GM12878 (cell line): ENCODE measurements around the gene PALLD. TPM values are rescaled to one million over a fixed set of nuclear protein-coding genes. Genes with fewer than 3 reads are reported as not detected.

Experiments used
- ATAC-seq: fragments of 200-7000 bp; cut with Tn5 transposase; 3 replicates; pipeline ENCODE4 v1.9.1; 2020; ENCODE audit warnings: mild to moderate bottlenecking, moderate library complexity
- BruUV-seq: library from RNA; stranded (reverse); fragments of 400-500 nt; replicated peaks from 2 replicates; lab custom pipeline; 2021; lab: Mats Ljungman, UMichigan
- CTCF ChIA-PET: fragments of 300-600 bp; sonication (Branson Sonifier 250); formaldehyde crosslinking; extraction: SDS; loops from one replicate; lab custom pipeline; 2021; ENCODE audit warnings: inconsistent platforms; lab: Yijun Ruan, JAX
- POLR2A ChIA-PET: fragments of 350-600 bp; formaldehyde crosslinking; extraction: SDS; loops from one replicate; lab custom pipeline; 2021; ENCODE audit warnings: inconsistent platforms; lab: Charles Lee
- RAD21 ChIA-PET: fragments of 300-600 bp; sonication (Branson Sonifier 250); formaldehyde crosslinking; loops from one replicate; lab custom pipeline; 2023; ENCODE audit warnings: antibody characterized with exemption; ENCODE audit not compliant: unreplicated experiment; lab: Charles Lee
- SMC1A ChIA-PET: fragments of 300-600 bp; sonication (Branson Sonifier 250); formaldehyde crosslinking; loops from one replicate; lab custom pipeline; 2023; ENCODE audit not compliant: unreplicated experiment, uncharacterized antibody; lab: Charles Lee
- DNase-seq: peaks from one replicate; pipeline ENCODE4 v3.0.0-alpha.2; 2011; ENCODE audit warnings: low read depth, low spot score
- FAIRE-seq: peaks from 3 replicates; lab custom pipeline; 2011; peaks lifted over from hg19 to GRCh38; lab: Jason Lieb, UNC
- H2AFZ ChIP-seq: 2 replicates; pipeline ENCODE4 v1.6.0; 2011; ENCODE audit warnings: low read depth, low read length, control low read depth; ENCODE audit not compliant: control insufficient read depth
- H3K27ac ChIP-seq: 2 replicates; pipeline ENCODE4 v1.5.1; 2011; ENCODE audit warnings: control low read depth; ENCODE audit not compliant: control insufficient read depth, insufficient read depth
- H3K27me3 ChIP-seq, 2 experiments: replicated peaks in 1 of 2; 2 replicates each; pipeline versions ENCODE4 v1.6.0 to v1.6.1; 2011; ENCODE audit warnings: low read length in 1 of 2; ENCODE audit not compliant: control insufficient read depth in 2 of 2, insufficient read depth in 2 of 2
- H3K36me3 ChIP-seq, 2 experiments: 2 replicates each; pipeline ENCODE4 v1.5.1; 2011; ENCODE audit warnings: low read length in 1 of 2; ENCODE audit not compliant: control insufficient read depth in 2 of 2, insufficient read depth in 2 of 2
- H3K4me1 ChIP-seq: 2 replicates; pipeline ENCODE4 v1.6.1; 2011; ENCODE audit warnings: mild to moderate bottlenecking, low read length, moderate library complexity, mixed read lengths; ENCODE audit not compliant: control insufficient read depth, insufficient read depth
- H3K4me2 ChIP-seq: 2 replicates; pipeline ENCODE4 v1.6.0; 2011; ENCODE audit warnings: control low read depth; ENCODE audit not compliant: control insufficient read depth, insufficient read depth
- H3K4me3 ChIP-seq: fragments of 200-600 bp; sonication (generic); 2 replicates; pipeline ENCODE4 v1.5.1; 2016
- H3K79me2 ChIP-seq: 2 replicates; pipeline ENCODE4 v1.6.0; 2011; ENCODE audit warnings: low read length; ENCODE audit not compliant: control insufficient read depth, insufficient read depth
- H3K9ac ChIP-seq: 2 replicates; pipeline ENCODE4 v1.8.0; 2011; ENCODE audit warnings: low read length, control low read depth, mixed read lengths; ENCODE audit not compliant: control insufficient read depth, insufficient read depth
- H3K9me3 ChIP-seq: replicated peaks from 3 replicates; pipeline ENCODE4 v1.5.1; 2011; ENCODE audit warnings: mild to moderate bottlenecking, low read length; ENCODE audit not compliant: control insufficient read depth, insufficient read depth
- H4K20me1 ChIP-seq: 2 replicates; pipeline ENCODE4 v1.6.0; 2011; ENCODE audit not compliant: control insufficient read depth, insufficient read depth
- ASH2L ChIP-seq: fragments of 300-600, 200-600 bp; sonication (generic); IDR thresholded peaks from 2 replicates; pipeline ENCODE4 v1.6.1; 2017; ENCODE audit warnings: low read depth, mild to moderate bottlenecking, borderline replicate concordance
- GATAD2B ChIP-seq: fragments of 450-650 bp; conservative IDR thresholded peaks from 2 replicates; pipeline ENCODE4 v1.6.1; 2017; ENCODE audit warnings: low read depth, mild to moderate bottlenecking, moderate library complexity
- NR2C2 ChIP-seq: IDR thresholded peaks from 2 replicates; pipeline ENCODE4 v1.6.1; 2011; ENCODE audit warnings: borderline replicate concordance, low read depth; ENCODE audit not compliant: control insufficient read depth, insufficient read length
- NR2F1 ChIP-seq: fragments of 450-650 bp; conservative IDR thresholded peaks from 2 replicates; pipeline ENCODE4 v1.6.1; 2017; ENCODE audit warnings: mild to moderate bottlenecking
- WGBS: methylation state at CpG from one replicate; pipeline ENCODE4 v1.1.6; 2016; ENCODE audit warnings: low lambda C conversion rate; ENCODE audit not compliant: insufficient replicate concordance, insufficient coverage; ENCODE audit errors: missing lambda C conversion rate; 5-methylcytosine and 5-hydroxymethylcytosine counted together
- in situ Hi-C: fragments of 300-500 bp; cut with MboI; formaldehyde crosslinking; loops from 9 replicates; pipeline ENCODE4 v1.14.3; 2018; ENCODE audit warnings: mixed read lengths
- intact Hi-C: fragments of 100-400 bp; cut with micrococcal nuclease; formaldehyde crosslinking; loops from one replicate; pipeline ENCODE4 v1.14.2; 2022; ENCODE audit not compliant: unreplicated experiment
- polyA plus RNA-seq, 11 experiments: library from polyadenylated mRNA; depleted of rRNA in 4 of 11; unstranded in 6 of 11; stranded (reverse) in 5 of 11; fragments of >200 nt; fragmentation: Nextera tagmentation in 4 of 11; fragmentation: Illumina TruSeq in 1 of 11; extraction: Ambion mirVana in 4 of 11; extraction: Trizol in 1 of 11; gene quantifications; 1 replicate in 1 of 11; 2 replicates in 10 of 11; pipeline versions ENCODE4 v1.2.1 to v1.2.3, GENCODE V29; 2011 to 2016; ENCODE audit warnings: inconsistent platforms in 2 of 11, missing spikeins in 2 of 11, low read depth in 1 of 11
- total RNA-seq, 4 experiments: library from RNA; depleted of rRNA in 3 of 4; stranded (reverse); fragments of >200 nt in 3 of 4; fragmentation: Illumina TruSeq in 1 of 4; extraction: Trizol in 1 of 4; gene quantifications; 2 replicates each; pipeline versions ENCODE4 v1.2.1 to v1.2.3, GENCODE V29; 2013 to 2021

The PALLD gene
- total and polyA plus RNA-seq, 10 of the 15 experiments (the other 5 are each of a cell fraction or from before 2014, with no cell fraction given) = 1.0 to 7.7 (median 1.7) TPM

GRCh38 chr4:168674077-168674747 lies 177.4 kb downstream of the PALLD start:
- ChIA-PET POLR2A (no interaction called here), CTCF (interaction anchor here (0.8 to 0.9 kb wide), 2 partner anchors 9 to 939 kb away, joined by 3 read pairs; no protein-coding TSS in a partner anchor), SMC1A (interaction anchor here (0.9 to 1.0 kb wide), 3 partner anchors 13 to 489 kb away, joined by 3 read pairs; no protein-coding TSS in a partner anchor), RAD21 (no interaction called here)
- Histone ChIP-seq H2AFZ (no peak overlapping the region), H3K36me3 (no peaks in the 10 kb centered on the region), H3K79me2 (no peaks in the 10 kb centered on the region), H4K20me1 (no peaks in the 10 kb centered on the region), H3K9me3 (no peaks in the 10 kb centered on the region), H3K27me3 (no peaks in the 10 kb centered on the region; a peak in 1 of 4 replicates), H3K4me1 (no peaks in the 10 kb centered on the region), H3K27ac (no peak overlapping the region), H3K4me3 (no peak overlapping the region)
- ATAC-seq (no peak), DNase-seq (no peak)
- BruUV-seq = no TSS peak
- intact Hi-C loops = no loop called here
- no peak for TF ChIP-seq NR2C2
- TF ChIP-seq, all 136 proteins: peak for 0
- in situ Hi-C loops = no loop called here
- FAIRE-seq = no peak
- H3K4me2 ChIP-seq = no peak overlapping the region
- 38% methylated on average over 6 of the region's 6 CpGs for WGBS
- no peak overlapping the region for H3K9ac ChIP-seq

GRCh38 chr4:168674866-168675265 lies 178.0 kb downstream of the PALLD start:
- Histone ChIP-seq H3K27ac (no peak overlapping the region), H3K9ac (no peak overlapping the region), H3K4me1 (no peaks in the 10 kb centered on the region), H3K27me3 (no peaks in the 10 kb centered on the region; a peak in 1 of 4 replicates), H3K4me2 (no peak overlapping the region), H3K9me3 (no peaks in the 10 kb centered on the region), H3K36me3 (no peaks in the 10 kb centered on the region), H2AFZ (no peak overlapping the region), H3K4me3 (no peak overlapping the region), H3K79me2 (no peaks in the 10 kb centered on the region), H4K20me1 (no peaks in the 10 kb centered on the region)
- ATAC-seq (no peak), DNase-seq (no peak), FAIRE-seq (no peak)
- in situ Hi-C loops = no loop called here
- SMC1A ChIA-PET = interaction anchor here (0.9 to 1.0 kb wide), 2 partner anchors 13 to 489 kb away, joined by 3 read pairs; no protein-coding TSS in a partner anchor
- WGBS = 23% methylated on average over 3 of the region's 3 CpGs
- no peak for TF ChIP-seq ASH2L
- no peak for TF ChIP-seq NR2F1
- TF ChIP-seq GATAD2B = no peak
- POLR2A ChIA-PET = no interaction called here
- intact Hi-C loops = no loop called here
- RAD21 ChIA-PET = no interaction called here
- BruUV-seq = no TSS peak
- CTCF ChIA-PET = interaction anchor here (0.8 to 1.3 kb wide), 3 partner anchors 8 to 939 kb away, joined by 3 to 4 read pairs (median 3); no protein-coding TSS in a partner anchor
